Sigmoid colon (tissue), 4 donors: ENCODE data around the gene ROBO1.

Experiments used
- POLR2A ChIP-seq, 2 donors: fragments of 450-650 bp; IDR thresholded peaks; one replicate each; pipeline ENCODE4 v1.6.1; 2016; ENCODE audit warnings: antibody characterized with exemption in 2 of 2, mild to moderate bottlenecking in 2 of 2, moderate library complexity in 2 of 2
- POLR2AphosphoS5 ChIP-seq, 4 donors: sonication (generic); formaldehyde crosslinking; IDR thresholded peaks; one replicate each; pipeline ENCODE4 v1.6.1; 2017; ENCODE audit warnings: antibody characterized with exemption in 4 of 4
- TF ChIP-seq, protein P1 (sequence below), 4 experiments: fragments of 450-650 bp in 3 of 4; fragments of 200-600 bp in 1 of 4; IDR thresholded peaks; one replicate each; pipeline ENCODE4 v1.5.1; 2016 to 2019; ENCODE audit warnings: antibody characterized with exemption in 4 of 4, mild to moderate bottlenecking in 3 of 4, moderate library complexity in 2 of 4

DNA sequence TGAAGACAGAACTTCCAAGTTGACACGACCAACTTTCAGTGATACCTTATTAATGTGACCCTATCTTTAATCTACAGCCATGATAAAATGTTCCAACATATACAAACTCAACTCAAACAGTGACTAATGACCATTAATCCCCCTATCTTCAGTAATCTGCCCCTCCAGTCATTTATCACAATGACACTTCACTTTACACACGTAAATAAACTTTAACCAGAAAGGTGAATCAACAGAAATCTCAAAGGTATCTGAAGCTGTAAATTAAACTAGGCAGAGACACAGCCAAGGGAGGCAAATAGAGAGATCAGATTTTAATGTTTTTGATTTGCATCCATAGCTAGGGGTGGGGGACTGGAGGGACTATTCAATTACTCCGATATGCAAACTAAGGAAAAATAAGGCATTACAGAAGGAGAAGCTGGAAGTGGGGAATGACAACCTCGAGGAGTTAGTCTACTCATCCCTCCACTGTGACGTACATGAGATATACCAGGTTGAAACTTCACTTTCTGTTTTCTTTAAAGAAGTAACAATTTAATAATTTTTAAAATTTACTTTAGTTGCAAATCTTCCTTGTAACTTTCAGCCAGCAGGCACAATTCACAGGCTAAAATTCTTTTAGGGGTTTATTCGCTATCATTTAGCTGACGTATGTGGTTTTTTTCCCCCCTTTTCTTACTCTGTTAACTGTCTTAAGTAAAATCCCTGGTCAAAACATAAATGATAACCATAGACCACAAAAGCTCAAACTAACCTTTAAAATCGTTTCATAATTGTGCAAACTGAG, 751.0 kb downstream of the ROBO1 start:
- TF ChIP-seq, protein P1, sequence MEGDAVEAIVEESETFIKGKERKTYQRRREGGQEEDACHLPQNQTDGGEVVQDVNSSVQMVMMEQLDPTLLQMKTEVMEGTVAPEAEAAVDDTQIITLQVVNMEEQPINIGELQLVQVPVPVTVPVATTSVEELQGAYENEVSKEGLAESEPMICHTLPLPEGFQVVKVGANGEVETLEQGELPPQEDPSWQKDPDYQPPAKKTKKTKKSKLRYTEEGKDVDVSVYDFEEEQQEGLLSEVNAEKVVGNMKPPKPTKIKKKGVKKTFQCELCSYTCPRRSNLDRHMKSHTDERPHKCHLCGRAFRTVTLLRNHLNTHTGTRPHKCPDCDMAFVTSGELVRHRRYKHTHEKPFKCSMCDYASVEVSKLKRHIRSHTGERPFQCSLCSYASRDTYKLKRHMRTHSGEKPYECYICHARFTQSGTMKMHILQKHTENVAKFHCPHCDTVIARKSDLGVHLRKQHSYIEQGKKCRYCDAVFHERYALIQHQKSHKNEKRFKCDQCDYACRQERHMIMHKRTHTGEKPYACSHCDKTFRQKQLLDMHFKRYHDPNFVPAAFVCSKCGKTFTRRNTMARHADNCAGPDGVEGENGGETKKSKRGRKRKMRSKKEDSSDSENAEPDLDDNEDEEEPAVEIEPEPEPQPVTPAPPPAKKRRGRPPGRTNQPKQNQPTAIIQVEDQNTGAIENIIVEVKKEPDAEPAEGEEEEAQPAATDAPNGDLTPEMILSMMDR (IDR thresholded peaks at IDR 0.05): no peak
- TF ChIP-seq POLR2A (IDR thresholded peaks at IDR 0.05) (no peak), POLR2AphosphoS5 (IDR thresholded peaks at IDR 0.05) (no peak)
